Loucy (cell line): Measurements from ENCODE around the gene TENM3.
"Not testable (repeated sequence)": the region's sequence is repeated elsewhere in the genome, so short reads cannot be mapped to it uniquely, and the experiment has no call there.

Experiments
- H2AFZ ChIP-seq: fragments of 200-600 bp; sonication (generic); 2 replicates; pipeline ENCODE4 v1.6.0; 2016; ENCODE audit warnings: antibody characterized with exemption, mild to moderate bottlenecking, low read length, moderate library complexity
- H3F3A ChIP-seq: fragments of 200-600 bp; 2 replicates; pipeline ENCODE4 v1.6.0; 2016; ENCODE audit warnings: antibody characterized with exemption, low read depth, mild to moderate bottlenecking
- H3K27me3 ChIP-seq: fragments of 200-600 bp; sonication (generic); 2 replicates; pipeline ENCODE4 v1.6.1; 2014; ENCODE audit warnings: low read length, mild to moderate bottlenecking; ENCODE audit not compliant: insufficient read depth, poor library complexity, severe bottlenecking
- H3K36me3 ChIP-seq: fragments of 200-600 bp; sonication (generic); 2 replicates; pipeline ENCODE4 v1.6.1; 2016; ENCODE audit warnings: low read length; ENCODE audit not compliant: insufficient read depth
- H3K4me1 ChIP-seq: fragments of 200-600 bp; sonication (generic); 2 replicates; pipeline ENCODE4 v1.5.1; 2014; ENCODE audit warnings: low read length, mild to moderate bottlenecking; ENCODE audit not compliant: insufficient read depth, poor library complexity, severe bottlenecking
- H3K4me2 ChIP-seq: fragments of 200-600 bp; sonication (generic); 2 replicates; pipeline ENCODE4 v1.6.0; 2014; ENCODE audit warnings: antibody characterized with exemption, low read length, low read depth, mild to moderate bottlenecking; ENCODE audit not compliant: poor library complexity, severe bottlenecking
- H3K4me3 ChIP-seq: fragments of 200-600 bp; sonication (generic); 2 replicates; pipeline ENCODE4 v1.5.1; 2014; ENCODE audit warnings: low read length, mild to moderate bottlenecking, mixed read lengths; ENCODE audit not compliant: poor library complexity, severe bottlenecking
- H3K79me2 ChIP-seq: fragments of 200-600 bp; sonication (generic); 2 replicates; pipeline ENCODE4 v1.6.1; 2014; ENCODE audit warnings: low read length; ENCODE audit not compliant: insufficient read depth
- H3K9ac ChIP-seq: fragments of 200-600 bp; sonication (generic); 2 replicates; pipeline ENCODE4 v1.6.0; 2014; ENCODE audit warnings: mild to moderate bottlenecking, low read depth, low read length, moderate library complexity; ENCODE audit not compliant: poor library complexity, severe bottlenecking
- H3K9me2 ChIP-seq: fragments of 200-600 bp; sonication (generic); replicated peaks from 2 replicates; pipeline ENCODE4 v1.6.1; 2016; ENCODE audit warnings: low read depth, low read length, mixed read lengths
- H3K9me3 ChIP-seq: fragments of 200-600 bp; sonication (generic); 2 replicates; pipeline ENCODE4 v1.6.1; 2014; ENCODE audit warnings: mild to moderate bottlenecking, antibody characterized with exemption, low read length, low read depth; ENCODE audit not compliant: insufficient read depth
- H4K20me1 ChIP-seq: fragments of 200-600 bp; sonication (generic); 2 replicates; pipeline ENCODE4 v1.6.0; 2014; ENCODE audit warnings: antibody characterized with exemption, low read length, mild to moderate bottlenecking; ENCODE audit not compliant: insufficient read depth, poor library complexity, severe bottlenecking
- EZH2phosphoT487 ChIP-seq: fragments of 200-600 bp; IDR thresholded peaks from 2 replicates; pipeline ENCODE4 v1.6.1; 2018; ENCODE audit warnings: antibody characterized with exemption, mild to moderate bottlenecking, moderate library complexity, borderline replicate concordance
- TF ChIP-seq, protein P1 (sequence below): fragments of 200-600 bp; sonication (generic); conservative IDR thresholded peaks from 2 replicates; pipeline ENCODE4 v1.5.1; 2014; ENCODE audit warnings: mild to moderate bottlenecking, antibody characterized with exemption, low read length

Gene TENM3

DNA sequence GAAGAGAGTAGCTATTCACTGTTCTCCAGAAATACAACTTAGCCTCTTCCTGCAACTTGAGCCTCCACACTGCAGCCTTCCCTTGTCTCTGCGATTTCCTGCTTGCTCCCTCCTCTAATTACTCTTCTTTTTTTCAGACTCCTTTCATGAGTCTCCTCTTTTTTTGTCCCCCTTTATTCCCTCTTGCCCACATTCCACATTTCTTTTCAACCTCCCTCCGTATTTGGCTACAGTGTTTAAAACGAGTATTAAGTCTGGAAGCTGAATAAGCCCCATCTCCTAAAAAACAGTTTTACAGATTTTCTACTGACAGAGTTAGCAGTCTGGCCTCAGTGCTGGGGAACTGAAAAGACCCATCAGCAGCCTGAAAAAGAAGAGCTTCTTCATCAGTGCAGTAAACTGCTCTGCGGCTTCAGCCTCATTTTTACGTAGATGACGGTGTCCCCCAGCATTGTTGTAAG is 141.5 kb downstream of the TENM3 start:
- no peaks in the 10 kb centered on the region for H3K27me3 ChIP-seq
- H3K79me2 ChIP-seq, result no peaks in the 10 kb centered on the region
- H3K4me1 ChIP-seq, result no peaks in the 10 kb centered on the region
- TF ChIP-seq, protein P1, sequence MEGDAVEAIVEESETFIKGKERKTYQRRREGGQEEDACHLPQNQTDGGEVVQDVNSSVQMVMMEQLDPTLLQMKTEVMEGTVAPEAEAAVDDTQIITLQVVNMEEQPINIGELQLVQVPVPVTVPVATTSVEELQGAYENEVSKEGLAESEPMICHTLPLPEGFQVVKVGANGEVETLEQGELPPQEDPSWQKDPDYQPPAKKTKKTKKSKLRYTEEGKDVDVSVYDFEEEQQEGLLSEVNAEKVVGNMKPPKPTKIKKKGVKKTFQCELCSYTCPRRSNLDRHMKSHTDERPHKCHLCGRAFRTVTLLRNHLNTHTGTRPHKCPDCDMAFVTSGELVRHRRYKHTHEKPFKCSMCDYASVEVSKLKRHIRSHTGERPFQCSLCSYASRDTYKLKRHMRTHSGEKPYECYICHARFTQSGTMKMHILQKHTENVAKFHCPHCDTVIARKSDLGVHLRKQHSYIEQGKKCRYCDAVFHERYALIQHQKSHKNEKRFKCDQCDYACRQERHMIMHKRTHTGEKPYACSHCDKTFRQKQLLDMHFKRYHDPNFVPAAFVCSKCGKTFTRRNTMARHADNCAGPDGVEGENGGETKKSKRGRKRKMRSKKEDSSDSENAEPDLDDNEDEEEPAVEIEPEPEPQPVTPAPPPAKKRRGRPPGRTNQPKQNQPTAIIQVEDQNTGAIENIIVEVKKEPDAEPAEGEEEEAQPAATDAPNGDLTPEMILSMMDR, result no peak
- no peak for TF ChIP-seq EZH2phosphoT487
- no peaks in the 10 kb centered on the region for H3K9me2 ChIP-seq
- H3F3A ChIP-seq, result no peaks in the 10 kb centered on the region
- H3K9ac ChIP-seq, result no peak overlapping the region
- H3K36me3 ChIP-seq, result no peaks in the 10 kb centered on the region
- no peaks in the 10 kb centered on the region for H4K20me1 ChIP-seq
- no peak overlapping the region for H3K4me2 ChIP-seq
- H2AFZ ChIP-seq, result no peak overlapping the region
- no peaks in the 10 kb centered on the region; the same call in 1 of the 2 replicates for H3K9me3 ChIP-seq
- H3K4me3 ChIP-seq, result no peak overlapping the region

DNA sequence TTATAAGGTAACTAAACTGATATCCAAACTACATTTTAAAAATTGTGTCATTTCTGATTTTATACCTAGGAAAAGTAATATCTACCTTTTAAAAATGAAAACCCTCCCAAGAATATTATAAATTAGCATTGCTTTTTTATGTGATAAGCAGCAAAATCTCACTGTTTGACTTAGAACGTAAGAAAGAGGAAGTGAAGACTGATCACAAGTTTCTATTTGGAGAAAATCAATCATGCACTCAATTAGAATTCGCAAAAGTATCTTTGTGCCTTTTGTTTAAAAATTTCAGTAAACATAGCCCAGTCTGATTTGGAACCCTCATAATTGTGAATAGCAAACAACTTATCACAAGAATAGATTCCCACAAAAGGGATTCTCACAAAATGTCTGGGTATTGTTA is 142.7 kb downstream of the TENM3 start:
- Histone ChIP-seq H3K27me3 (no peaks in the 10 kb centered on the region), H3K4me2 (no peak overlapping the region), H2AFZ (no peak overlapping the region), H3F3A (no peaks in the 10 kb centered on the region), H3K4me3 (no peak overlapping the region), H3K9ac (no peak overlapping the region), H3K4me1 (no peaks in the 10 kb centered on the region), H4K20me1 (no peaks in the 10 kb centered on the region), H3K36me3 (no peaks in the 10 kb centered on the region), H3K9me2 (no peaks in the 10 kb centered on the region), H3K79me2 (no peaks in the 10 kb centered on the region), H3K9me3 (no peaks in the 10 kb centered on the region)
- TF ChIP-seq EZH2phosphoT487, result no peak
- TF ChIP-seq, protein P1, result no peak

DNA sequence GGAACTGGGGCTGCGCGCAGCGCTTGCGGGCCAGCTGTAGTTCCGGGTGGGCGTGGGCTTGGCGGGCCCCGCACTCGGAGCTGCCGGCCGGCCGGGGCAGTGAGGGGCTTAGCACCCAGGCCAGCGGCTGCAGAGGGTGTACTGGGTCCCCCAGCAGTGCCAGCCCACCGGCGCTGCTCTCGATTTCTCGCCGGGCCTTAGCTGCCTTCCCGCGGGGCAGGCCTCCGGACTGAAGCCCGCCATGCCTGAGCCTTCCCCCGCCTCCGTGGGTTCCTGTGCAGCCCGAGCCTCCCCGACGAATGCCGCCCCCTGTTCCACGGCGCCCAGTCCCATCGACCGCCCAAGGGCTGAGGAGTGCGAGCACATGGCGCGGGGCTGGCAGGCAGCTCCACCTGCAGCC is 143.4 kb downstream of the TENM3 start:
- not testable (repeated sequence) for H3K4me3 ChIP-seq

DNA sequence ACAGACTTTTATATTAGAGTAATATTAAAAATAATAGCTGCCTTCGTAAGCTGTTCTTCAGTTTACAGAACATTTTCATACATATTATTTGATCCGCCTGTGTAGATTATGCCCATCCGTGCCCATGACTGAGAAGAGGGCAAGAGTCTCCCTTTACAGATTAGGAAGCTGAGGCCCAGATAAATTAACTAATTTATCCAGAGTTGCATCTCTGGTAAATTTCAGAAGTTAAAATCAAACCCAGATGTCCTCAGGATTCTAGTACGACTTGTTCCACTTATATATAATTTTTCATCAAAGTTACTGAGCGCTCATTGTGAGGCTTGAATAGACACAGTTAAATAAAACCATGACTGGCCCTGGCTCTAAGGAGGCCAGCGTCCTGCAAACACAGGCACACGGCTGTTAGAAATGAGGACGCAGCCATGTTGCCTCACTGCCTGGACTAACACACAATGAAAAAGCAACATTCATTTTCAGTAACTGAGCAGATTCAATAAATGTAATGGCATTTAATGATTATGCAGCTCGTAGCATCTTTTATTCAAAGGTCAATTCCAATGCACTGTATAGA is 148.0 kb downstream of the TENM3 start:
- no peak overlapping the region for H2AFZ ChIP-seq
- TF ChIP-seq, protein P1, result no peak
- no peak for TF ChIP-seq EZH2phosphoT487

More for the DNA sequence above, 143.4 kb downstream of the TENM3 start:
- not testable (repeated sequence) for H4K20me1 ChIP-seq, H3K36me3 ChIP-seq, H3K9me2 ChIP-seq, H3K4me2 ChIP-seq, H3F3A ChIP-seq, H2AFZ ChIP-seq, H3K9ac ChIP-seq, H3K79me2 ChIP-seq, H3K27me3 ChIP-seq, H3K9me3 ChIP-seq, H3K4me1 ChIP-seq

More for the DNA sequence above, 148.0 kb downstream of the TENM3 start:
- H3K79me2 ChIP-seq, result no peaks in the 10 kb centered on the region
- no peaks in the 10 kb centered on the region for H3F3A ChIP-seq
- H3K4me3 ChIP-seq, result no peak overlapping the region
- H3K9me3 ChIP-seq, result no peaks in the 10 kb centered on the region; the same call in 1 of the 2 replicates
- H3K9ac ChIP-seq, result no peak overlapping the region
- no peaks in the 10 kb centered on the region for H3K27me3 ChIP-seq
- no peaks in the 10 kb centered on the region for H4K20me1 ChIP-seq
- no peaks in the 10 kb centered on the region for H3K36me3 ChIP-seq
- H3K9me2 ChIP-seq, result no peaks in the 10 kb centered on the region
- H3K4me1 ChIP-seq, result no peaks in the 10 kb centered on the region
- no peak overlapping the region for H3K4me2 ChIP-seq
